KMS-11 (cell line): ENCODE results near the gene ARHGAP35.
"Not testable (repeated sequence)": the region's sequence is repeated elsewhere in the genome, so short reads cannot be mapped to it uniquely, and the experiment has no call there.

Source experiments
- H2AFZ ChIP-seq: fragments of 200-600 bp; sonication (generic); 2 replicates; pipeline ENCODE4 v1.6.1; 2016; ENCODE audit warnings: antibody characterized with exemption, mixed run types, low read depth
- H3K27ac ChIP-seq: fragments of 200-600 bp; sonication (generic); 2 replicates; pipeline ENCODE4 v1.6.1; 2016; ENCODE audit warnings: mild to moderate bottlenecking, mixed run types
- H3K27me3 ChIP-seq: fragments of 200-600 bp; sonication (generic); 2 replicates; pipeline ENCODE4 v1.6.1; 2017; ENCODE audit warnings: mild to moderate bottlenecking, low read depth, mixed run types, moderate library complexity; ENCODE audit not compliant: insufficient read depth
- H3K36me3 ChIP-seq: fragments of 200-600 bp; sonication (generic); 2 replicates; pipeline ENCODE4 v1.6.1; 2017; ENCODE audit warnings: mild to moderate bottlenecking, mixed run types; ENCODE audit not compliant: insufficient read depth
- H3K4me1 ChIP-seq: fragments of 200-600 bp; sonication (generic); 2 replicates; pipeline ENCODE4 v1.6.1; 2016; ENCODE audit warnings: mild to moderate bottlenecking, low read depth, mixed run types; ENCODE audit not compliant: poor library complexity, severe bottlenecking
- H3K4me2 ChIP-seq: fragments of 200-600 bp; sonication (generic); 2 replicates; pipeline ENCODE4 v1.7.0; 2016; ENCODE audit warnings: mild to moderate bottlenecking, mixed run types
- H3K4me3 ChIP-seq: fragments of 200-600 bp; sonication (generic); IDR thresholded peaks from 2 replicates; pipeline ENCODE4 v1.6.1; 2017; ENCODE audit warnings: low read depth, low read length, mixed read lengths; ENCODE audit not compliant: insufficient read depth
- H3K79me2 ChIP-seq: fragments of 200-600 bp; sonication (generic); 2 replicates; pipeline ENCODE4 v1.6.1; 2016; ENCODE audit warnings: low read depth, mixed run types; ENCODE audit not compliant: insufficient read depth
- H3K9ac ChIP-seq: fragments of 200-600 bp; sonication (generic); 2 replicates; pipeline ENCODE4 v1.6.1; 2016; ENCODE audit warnings: mild to moderate bottlenecking, mixed run types
- H4K20me1 ChIP-seq: fragments of 200-600 bp; sonication (generic); 2 replicates; pipeline ENCODE4 v1.6.1; 2016; ENCODE audit warnings: mild to moderate bottlenecking, mixed run types; ENCODE audit not compliant: insufficient read depth
- TF ChIP-seq, protein P1 (sequence below): fragments of 200-600 bp; sonication (generic); conservative IDR thresholded peaks from 2 replicates; pipeline ENCODE4 v1.6.1; 2017; ENCODE audit warnings: low read depth, mild to moderate bottlenecking, antibody characterized with exemption, low read length, moderate library complexity, mixed read lengths

ARHGAP35 gene

DNA sequence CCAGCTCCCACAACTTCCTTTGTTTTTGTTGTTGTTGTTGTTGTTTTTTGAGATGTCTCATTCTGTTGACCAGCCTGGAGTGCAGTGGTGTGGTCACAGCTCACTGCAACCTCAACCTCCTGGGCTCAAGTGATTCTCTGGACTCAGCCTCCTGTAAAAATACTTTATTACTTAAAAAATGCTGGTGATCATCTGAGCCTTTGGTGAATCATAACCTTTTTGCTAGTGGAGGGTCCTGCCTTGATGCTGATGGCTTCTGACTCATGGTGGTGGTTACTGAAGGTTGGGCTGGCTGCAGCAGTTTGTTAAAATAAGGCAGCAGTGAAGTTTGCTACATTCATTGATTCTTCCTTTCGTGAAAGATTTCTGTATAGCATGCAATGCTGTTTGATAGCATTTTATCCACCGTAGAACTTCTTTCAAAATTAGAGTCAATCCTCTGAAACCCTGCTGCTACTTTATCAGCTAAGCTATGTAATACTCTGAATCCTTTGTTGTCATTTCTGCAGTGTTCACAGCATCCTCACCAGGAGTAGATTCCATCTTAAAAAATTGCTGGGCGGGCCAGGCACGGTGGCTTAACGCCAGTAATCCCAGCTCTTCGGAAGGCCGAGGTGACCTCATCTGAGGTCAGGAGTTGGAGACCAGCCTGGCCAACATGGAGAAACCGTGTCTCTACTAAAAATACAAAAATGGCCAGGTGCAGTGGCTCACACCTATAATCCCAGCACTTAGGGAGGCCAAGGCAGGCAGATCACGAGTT, 18.0 kb downstream of the ARHGAP35 start:
- no peak overlapping the region for H3K4me3 ChIP-seq
- H4K20me1 ChIP-seq, result no peaks in the 10 kb centered on the region
- peaks cover 22% of the 10 kb centered on the region for H3K79me2 ChIP-seq
- H3K27me3 ChIP-seq, result no peaks in the 10 kb centered on the region
- H3K36me3 ChIP-seq, result no peaks in the 10 kb centered on the region
- H3K4me1 ChIP-seq, result no peaks in the 10 kb centered on the region
- no peak overlapping the region for H2AFZ ChIP-seq
- H3K27ac ChIP-seq, result no peak overlapping the region
- no peak overlapping the region for H3K9ac ChIP-seq
- TF ChIP-seq, protein P1, sequence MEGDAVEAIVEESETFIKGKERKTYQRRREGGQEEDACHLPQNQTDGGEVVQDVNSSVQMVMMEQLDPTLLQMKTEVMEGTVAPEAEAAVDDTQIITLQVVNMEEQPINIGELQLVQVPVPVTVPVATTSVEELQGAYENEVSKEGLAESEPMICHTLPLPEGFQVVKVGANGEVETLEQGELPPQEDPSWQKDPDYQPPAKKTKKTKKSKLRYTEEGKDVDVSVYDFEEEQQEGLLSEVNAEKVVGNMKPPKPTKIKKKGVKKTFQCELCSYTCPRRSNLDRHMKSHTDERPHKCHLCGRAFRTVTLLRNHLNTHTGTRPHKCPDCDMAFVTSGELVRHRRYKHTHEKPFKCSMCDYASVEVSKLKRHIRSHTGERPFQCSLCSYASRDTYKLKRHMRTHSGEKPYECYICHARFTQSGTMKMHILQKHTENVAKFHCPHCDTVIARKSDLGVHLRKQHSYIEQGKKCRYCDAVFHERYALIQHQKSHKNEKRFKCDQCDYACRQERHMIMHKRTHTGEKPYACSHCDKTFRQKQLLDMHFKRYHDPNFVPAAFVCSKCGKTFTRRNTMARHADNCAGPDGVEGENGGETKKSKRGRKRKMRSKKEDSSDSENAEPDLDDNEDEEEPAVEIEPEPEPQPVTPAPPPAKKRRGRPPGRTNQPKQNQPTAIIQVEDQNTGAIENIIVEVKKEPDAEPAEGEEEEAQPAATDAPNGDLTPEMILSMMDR, result no peak
- H3K4me2 ChIP-seq, result no peak overlapping the region

DNA sequence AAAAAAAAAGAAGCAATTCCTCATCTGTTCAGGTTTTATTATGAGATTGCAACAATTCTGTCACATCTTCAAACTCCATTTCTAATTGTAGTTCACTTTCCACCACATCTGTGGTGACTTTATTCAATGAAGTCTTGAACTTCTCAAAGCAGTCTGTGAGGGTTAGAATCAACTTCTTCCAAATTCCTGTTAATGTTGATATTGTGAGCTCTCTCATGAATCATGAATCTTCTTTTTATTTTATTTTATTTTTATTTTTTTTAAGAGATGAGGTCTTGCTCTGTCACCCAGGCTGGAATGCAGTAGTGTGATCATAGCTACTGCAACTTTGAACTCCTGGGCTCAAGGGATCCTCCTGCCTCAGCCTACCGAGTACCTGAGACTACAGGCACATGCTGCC, 19.6 kb downstream of the ARHGAP35 start:
- Histone ChIP-seq H3K27ac (no peak overlapping the region), H3K36me3 (no peaks in the 10 kb centered on the region), H3K27me3 (no peaks in the 10 kb centered on the region), H3K79me2 (peaks cover 31% of the 10 kb centered on the region), H3K4me1 (no peaks in the 10 kb centered on the region), H3K4me2 (no peak overlapping the region), H3K9ac (no peak overlapping the region), H4K20me1 (no peaks in the 10 kb centered on the region), H3K4me3 (no peak overlapping the region), H2AFZ (no peak overlapping the region)
- TF ChIP-seq, protein P1, result no peak

DNA sequence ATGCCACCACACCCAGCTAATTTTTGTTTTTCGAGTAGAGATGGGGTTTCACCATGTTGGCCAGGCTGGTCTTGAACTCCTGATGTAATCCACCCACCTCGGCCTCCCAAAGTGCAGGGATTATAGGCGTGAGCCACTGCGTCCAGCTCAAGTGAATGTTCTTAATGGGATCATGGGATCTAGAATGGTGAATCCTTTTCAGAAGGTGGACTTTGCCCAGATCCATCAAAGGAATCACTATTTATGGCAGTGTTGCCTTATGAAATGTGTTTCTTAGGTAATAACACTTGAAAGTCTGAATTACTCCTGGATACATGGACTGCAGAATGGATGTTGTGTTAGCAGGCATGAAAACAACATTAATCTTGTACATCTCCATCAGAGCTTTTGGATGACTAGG, 20.3 kb downstream of the ARHGAP35 start:
- H3K79me2 ChIP-seq, result peaks cover 34% of the 10 kb centered on the region
- no peak overlapping the region for H3K27ac ChIP-seq
- no peak overlapping the region for H3K9ac ChIP-seq
- no peaks in the 10 kb centered on the region for H3K36me3 ChIP-seq
- no peak overlapping the region for H3K4me2 ChIP-seq
- H3K4me3 ChIP-seq, result no peak overlapping the region
- TF ChIP-seq, protein P1, result no peak
- no peaks in the 10 kb centered on the region for H3K4me1 ChIP-seq
- H2AFZ ChIP-seq, result no peak overlapping the region
- no peaks in the 10 kb centered on the region for H3K27me3 ChIP-seq
- no peaks in the 10 kb centered on the region for H4K20me1 ChIP-seq

DNA sequence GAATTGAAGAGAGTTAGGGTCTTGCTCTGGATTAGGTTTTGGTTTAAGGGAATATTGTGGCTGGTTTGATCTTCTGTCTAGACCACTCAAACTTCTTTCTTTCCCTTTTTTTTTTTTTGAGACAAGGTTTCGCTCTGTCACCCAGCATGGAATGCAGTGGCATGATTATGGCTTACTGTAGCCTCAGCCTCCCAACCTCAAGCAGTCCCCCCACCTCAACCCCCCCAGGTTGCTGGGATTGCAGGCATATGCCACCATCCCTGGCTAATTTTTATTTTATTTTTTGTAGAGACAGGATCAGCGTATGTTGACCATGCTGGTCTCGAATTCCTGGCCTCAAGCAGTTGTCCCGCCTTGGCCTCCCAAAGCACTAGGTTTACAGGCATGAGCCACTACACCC, 21.2 kb downstream of the ARHGAP35 start:
- H3K4me2 ChIP-seq, result no peak overlapping the region
- H3K36me3 ChIP-seq, result no peaks in the 10 kb centered on the region
- no peaks in the 10 kb centered on the region for H3K27me3 ChIP-seq
- peaks cover 33% of the 10 kb centered on the region for H3K79me2 ChIP-seq
- TF ChIP-seq, protein P1, result no peak
- no peak overlapping the region for H2AFZ ChIP-seq
- no peak overlapping the region for H3K27ac ChIP-seq
- no peaks in the 10 kb centered on the region for H4K20me1 ChIP-seq
- H3K9ac ChIP-seq, result no peak overlapping the region
- no peaks in the 10 kb centered on the region for H3K4me1 ChIP-seq
- no peak overlapping the region for H3K4me3 ChIP-seq

DNA sequence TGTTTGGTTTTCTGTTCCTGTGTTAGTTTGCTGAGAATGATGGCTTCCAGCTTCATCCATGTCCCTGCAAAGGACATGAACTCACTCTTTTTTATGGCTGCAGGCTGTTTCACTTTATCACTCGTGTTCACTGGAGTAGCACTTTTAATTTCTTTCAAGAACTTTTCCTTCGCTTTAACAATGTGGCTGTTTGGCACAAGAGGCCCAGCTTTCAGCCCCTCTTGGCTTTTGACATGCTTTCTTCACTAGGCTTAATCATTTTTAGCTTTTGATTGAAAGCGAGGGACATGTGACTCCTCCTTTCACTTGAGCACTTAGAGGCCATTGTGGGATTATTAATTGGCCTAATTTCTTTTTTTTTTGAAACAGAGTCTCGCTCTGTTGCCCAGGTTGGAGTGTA, 22.0 kb downstream of the ARHGAP35 start:
- not testable (repeated sequence) for H3K4me3 ChIP-seq, H3K27ac ChIP-seq, H2AFZ ChIP-seq, H3K4me2 ChIP-seq, H3K4me1 ChIP-seq, H3K36me3 ChIP-seq, H3K27me3 ChIP-seq, H4K20me1 ChIP-seq, H3K9ac ChIP-seq
- H3K79me2 ChIP-seq, result peaks cover 40% of the 10 kb centered on the region
